ENCODE measurements around the gene SP140L. TPM values are rescaled to one million over a fixed set of nuclear protein-coding genes. Genes with fewer than 3 reads are reported as not detected.

Gene SP140L
- total and polyA plus RNA-seq, 10 of the 15 experiments (the other 5 are each of a cell fraction or from before 2014, with no cell fraction given), result 4.7 to 28.6 (median 15.0) TPM

GRCh38 chr2:230362030-230362691 is 35.2 kb downstream of the SP140L start:
- Histone ChIP-seq H3K4me3 (no peak overlapping the region), H3K9me3 (replicated peaks; ENCODE audit: control insufficient read depth, insufficient read depth, low read length) (no peaks in the 10 kb centered on the region), H3K27ac (ENCODE audit: control insufficient read depth, insufficient read depth) (no peak overlapping the region), H4K20me1 (ENCODE audit: control insufficient read depth, insufficient read depth) (no peaks in the 10 kb centered on the region), H2AFZ (ENCODE audit: control insufficient read depth, low read depth, low read length) (no peak overlapping the region), H3K9ac (ENCODE audit: control insufficient read depth, insufficient read depth, low read length) (no peak overlapping the region), H3K36me3 (ENCODE audit: control insufficient read depth in 2 of 2, insufficient read depth in 2 of 2, low read length in 1 of 2) (peaks cover 5 to 6% of the 10 kb centered on the region in 2 experiments), H3K79me2 (ENCODE audit: control insufficient read depth, insufficient read depth, low read length) (no peaks in the 10 kb centered on the region), H3K4me1 (ENCODE audit: control insufficient read depth, insufficient read depth, low read length) (peaks cover 4% of the 10 kb centered on the region; the same call in 1 of the 2 replicates), H3K27me3 (replicated peaks in 1 of 2; ENCODE audit: control insufficient read depth in 2 of 2, insufficient read depth in 2 of 2, low read length in 1 of 2) (no peaks in the 10 kb centered on the region), H3K4me2 (ENCODE audit: control insufficient read depth, insufficient read depth) (no peak overlapping the region)
- FAIRE-seq, result no peak
- no peak for DNase-seq (ENCODE audit: low read depth, low spot score)
- TF ChIP-seq SPI1 (IDR thresholded peaks at IDR 0.05; ENCODE audit: borderline replicate concordance, insufficient read depth, low read depth, low read length), result 0 out of 2 replicates have a peak, but pooled peaks have one; percentile 18
- no peak for TF ChIP-seq TCF3 (IDR thresholded peaks at IDR 0.05; ENCODE audit: borderline replicate concordance, insufficient read depth, low read depth, low read length)
- ChIA-PET SMC1A (ENCODE audit: uncharacterized antibody, unreplicated experiment) (interaction anchor here (0.6 kb wide), 1 partner anchor 166 kb away, joined by 3 read pairs; no protein-coding TSS in a partner anchor), POLR2A (no interaction called here), RAD21 (ENCODE audit: unreplicated experiment) (no interaction called here), CTCF (no interaction called here)
- no TSS peak for BruUV-seq (replicated peaks)
- intact Hi-C loops (cut with micrococcal nuclease; ENCODE audit: unreplicated experiment), result no loop called here
- in situ Hi-C loops (cut with MboI), result no loop called here
- 0% methylated on average over 1 of the region's 1 CpG for WGBS (ENCODE audit: insufficient coverage, insufficient replicate concordance, low lambda C conversion rate, missing lambda C conversion rate)
- ATAC-seq, result no peak

- POLR2A ChIA-PET, result no interaction called here
- no peak overlapping the region for H3K9ac ChIP-seq (ENCODE audit: control insufficient read depth, insufficient read depth, low read length)
- H4K20me1 ChIP-seq (ENCODE audit: control insufficient read depth, insufficient read depth), result no peaks in the 10 kb centered on the region
- H3K9me3 ChIP-seq (replicated peaks; ENCODE audit: control insufficient read depth, insufficient read depth, low read length), result no peaks in the 10 kb centered on the region
- WGBS (ENCODE audit: insufficient coverage, insufficient replicate concordance, low lambda C conversion rate, missing lambda C conversion rate), result 100% methylated on average over 2 of the region's 2 CpGs
- no peak for FAIRE-seq
- RAD21 ChIA-PET (ENCODE audit: unreplicated experiment), result no interaction called here
- H3K79me2 ChIP-seq (ENCODE audit: control insufficient read depth, insufficient read depth, low read length), result no peaks in the 10 kb centered on the region
- DNase-seq (ENCODE audit: low read depth, low spot score), result no peak
- intact Hi-C loops (cut with micrococcal nuclease; ENCODE audit: unreplicated experiment) (no loop called here), in situ Hi-C loops (cut with MboI) (no loop called here)
- H3K4me1 ChIP-seq (ENCODE audit: control insufficient read depth, insufficient read depth, low read length), result no peaks in the 10 kb centered on the region
- CTCF ChIA-PET, result no interaction called here
- H3K4me2 ChIP-seq (ENCODE audit: control insufficient read depth, insufficient read depth), result no peak overlapping the region
- no peak overlapping the region for H3K4me3 ChIP-seq
- no peaks in the 10 kb centered on the region for H3K27me3 ChIP-seq (replicated peaks in 1 of 2; ENCODE audit: control insufficient read depth in 2 of 2, insufficient read depth in 2 of 2, low read length in 1 of 2)
- BruUV-seq (replicated peaks), result no TSS peak
- no peak overlapping the region for H2AFZ ChIP-seq (ENCODE audit: control insufficient read depth, low read depth, low read length)
- SMC1A ChIA-PET (ENCODE audit: uncharacterized antibody, unreplicated experiment), result no interaction called here
- no peak overlapping the region for H3K27ac ChIP-seq (ENCODE audit: control insufficient read depth, insufficient read depth)
- H3K36me3 ChIP-seq (ENCODE audit: control insufficient read depth in 2 of 2, insufficient read depth in 2 of 2, low read length in 1 of 2), result peaks cover 0 to 4% of the 10 kb centered on the region in 2 experiments; a peak in 2 of 4 replicates
- no peak for ATAC-seq
- TF ChIP-seq NRF1 (conservative IDR thresholded peaks at IDR 0.05; ENCODE audit: low read depth, low read length), result no peak
- TF ChIP-seq MYC (IDR thresholded peaks at IDR 0.05; ENCODE audit: insufficient read depth, insufficient read length, insufficient replicate concordance, low read length, severe bottlenecking), result no peak
- no peak for TF ChIP-seq CHD2 (IDR thresholded peaks at IDR 0.05; ENCODE audit: borderline replicate concordance, low read depth, low read length)
- TF ChIP-seq MTA2 (IDR thresholded peaks at IDR 0.05; ENCODE audit: low read depth), result no peak
- TF ChIP-seq LARP7 (IDR thresholded peaks at IDR 0.05), result no peak
- TF ChIP-seq CBX3 (IDR thresholded peaks at IDR 0.05; ENCODE audit: borderline replicate concordance, low read depth), result no peak
- no peak for TF ChIP-seq TBL1XR1 (IDR thresholded peaks at IDR 0.05; ENCODE audit: low read depth, low read length)
- no peak for TF ChIP-seq SP1 (IDR thresholded peaks at IDR 0.05; ENCODE audit: low read depth, low read length)
- no peak for TF ChIP-seq SPI1 (IDR thresholded peaks at IDR 0.05; ENCODE audit: borderline replicate concordance, insufficient read depth, low read depth, low read length)
- TF ChIP-seq MXI1 (IDR thresholded peaks at IDR 0.05; ENCODE audit: low read depth, low read length), result no peak
- no peak for TF ChIP-seq HCFC1 (IDR thresholded peaks at IDR 0.05; ENCODE audit: low read length)
- TF ChIP-seq CREM (IDR thresholded peaks at IDR 0.05; ENCODE audit: low read depth), result no peak
- TF ChIP-seq SMAD1 (IDR thresholded peaks at IDR 0.05; ENCODE audit: low read depth, partially characterized antibody), result no peak
- TF ChIP-seq ZNF687 (IDR thresholded peaks at IDR 0.05), result no peak
These were observed 55.1 kb downstream of the SP140L start for GRCh38 chr2:230382108-230382507.

All from GM12878 (cell line).